Endothelial cell (in vitro differentiated cells): Measurements from ENCODE around the gene ZNF652. TPM values are rescaled to one million over a fixed set of nuclear protein-coding genes. Genes with fewer than 3 reads are reported as not detected.
"Not testable (repeated sequence)": the region's sequence is repeated elsewhere in the genome, so short reads cannot be mapped to it uniquely, and the experiment has no call there.

Experiments
- DNase-seq: peaks from one replicate; pipeline ENCODE4 v3.0.0; 2021; ENCODE audit warnings: low spot score
- H3K27ac Mint-ChIP-seq: one replicate; pipeline ENCODE4 v1.8.0; 2021; ENCODE audit warnings: mixed read lengths, inconsistent platforms; ENCODE audit not compliant: unreplicated experiment
- H3K27me3 Mint-ChIP-seq: one replicate; pipeline ENCODE4 v1.8.0; 2021; ENCODE audit warnings: mild to moderate bottlenecking, moderate library complexity, mixed read lengths, inconsistent platforms; ENCODE audit not compliant: unreplicated experiment
- H3K36me3 Mint-ChIP-seq: one replicate; pipeline ENCODE4 v1.8.0; 2021; ENCODE audit warnings: mild to moderate bottlenecking, low read depth, mixed read lengths, inconsistent platforms; ENCODE audit not compliant: unreplicated experiment
- H3K4me1 Mint-ChIP-seq: one replicate; pipeline ENCODE4 v1.8.0; 2021; ENCODE audit warnings: mild to moderate bottlenecking, mixed read lengths, inconsistent platforms; ENCODE audit not compliant: unreplicated experiment
- H3K4me3 Mint-ChIP-seq: one replicate; pipeline ENCODE4 v1.8.0; 2021; ENCODE audit warnings: mild to moderate bottlenecking, mixed read lengths, inconsistent platforms; ENCODE audit not compliant: unreplicated experiment
- H3K9me3 Mint-ChIP-seq: one replicate; pipeline ENCODE4 v1.8.0; 2021; ENCODE audit warnings: mixed read lengths, inconsistent platforms; ENCODE audit not compliant: unreplicated experiment
- CTCF ChIP-seq: fragments of 200-600 bp; sonication (generic); IDR thresholded peaks from one replicate; pipeline ENCODE4 v1.5.0; 2021; ENCODE audit warnings: antibody characterized with exemption; ENCODE audit not compliant: unreplicated experiment
- total RNA-seq: library from RNA; stranded (reverse); fragmentation: NEBNext Ultra II Directional; extraction: Animal tissue kit (Norgen Biotek cat#: 25700); gene quantifications from one replicate; pipeline ENCODE4 v1.2.1, GENCODE V29; 2021; ENCODE audit not compliant: unreplicated experiment

The ZNF652 gene
- total RNA-seq, 1 donor from 2014 or later: 36.0 TPM

- Mint-ChIP-seq H3K27ac (peak overlapping the region; percentile 80), H3K9me3 (no peaks in the 10 kb centered on the region), H3K27me3 (peaks cover 11% of the 10 kb centered on the region), H3K4me1 (peaks cover 43% of the 10 kb centered on the region), H3K4me3 (no peak overlapping the region), H3K36me3 (no peaks in the 10 kb centered on the region)
- DNase-seq: no peak
- TF ChIP-seq CTCF: no peak
These were observed 28.7 kb upstream of the ZNF652 start for GRCh38 chr17:49390548-49391324.

- DNase-seq, H3K9me3 Mint-ChIP-seq, H3K27ac Mint-ChIP-seq, H3K4me3 Mint-ChIP-seq, H3K36me3 Mint-ChIP-seq: not testable (repeated sequence)
- Mint-ChIP-seq H3K4me1 (peaks cover 40% of the 10 kb centered on the region), H3K27me3 (peaks cover 11% of the 10 kb centered on the region)
These were observed 27.7 kb upstream of the ZNF652 start for GRCh38 chr17:49389514-49390347.

GRCh38 chr17:49388692-49389513 is 26.9 kb upstream of the ZNF652 start:
- no peak for TF ChIP-seq CTCF

GRCh38 chr17:49388290-49388640 is 26.2 kb upstream of the ZNF652 start:
- Mint-ChIP-seq H3K9me3 (no peaks in the 10 kb centered on the region), H3K27ac (no peak overlapping the region), H3K4me3 (no peak overlapping the region), H3K4me1 (peaks cover 34% of the 10 kb centered on the region), H3K27me3 (peaks cover 11% of the 10 kb centered on the region), H3K36me3 (no peaks in the 10 kb centered on the region)
- no peak for TF ChIP-seq CTCF
- DNase-seq: no peak

More at GRCh38 chr17:49388692-49389513, 26.9 kb upstream of the ZNF652 start:
- Mint-ChIP-seq H3K27me3 (peaks cover 11% of the 10 kb centered on the region), H3K9me3 (no peaks in the 10 kb centered on the region), H3K36me3 (no peaks in the 10 kb centered on the region), H3K4me3 (no peak overlapping the region), H3K4me1 (peaks cover 36% of the 10 kb centered on the region), H3K27ac (no peak overlapping the region)
- DNase-seq: no peak

- Mint-ChIP-seq H3K4me1 (peaks cover 34% of the 10 kb centered on the region), H3K27ac (no peak overlapping the region), H3K9me3 (no peaks in the 10 kb centered on the region), H3K36me3 (no peaks in the 10 kb centered on the region), H3K4me3 (peak overlapping the region; percentile 15), H3K27me3 (peaks cover 11% of the 10 kb centered on the region)
- TF ChIP-seq CTCF: no peak
- DNase-seq: no peak
These were observed 25.6 kb upstream of the ZNF652 start for GRCh38 chr17:49387498-49388289.
